ENCODE results near the gene SPTBN1. TPM values are rescaled to one million over a fixed set of nuclear protein-coding genes. Genes with fewer than 3 reads are reported as not detected.

Gene SPTBN1
- total RNA-seq, 1 experiment from 2014 or later = 202 TPM

- Histone ChIP-seq H3K36me3 (ENCODE audit: low read depth, low read length) (no peaks in the 10 kb centered on the region), H3K9me2 (replicated peaks; ENCODE audit: low read length) (no peaks in the 10 kb centered on the region), H2AFZ (ENCODE audit: low read length) (no peak overlapping the region), H3K4me1 (ENCODE audit: insufficient read depth, low read length) (peaks cover 31% of the 10 kb centered on the region), H3K9ac (ENCODE audit: low read length) (no peak overlapping the region), H4K20me1 (ENCODE audit: low read length) (no peaks in the 10 kb centered on the region), H3K4me3 (ENCODE audit: low read length) (no peak overlapping the region), H3K4me2 (ENCODE audit: low read length) (no peak overlapping the region), H3F3A (ENCODE audit: low read length, unreplicated experiment) (no peaks in the 10 kb centered on the region), H3K79me2 (ENCODE audit: low read length) (peaks cover 12% of the 10 kb centered on the region), H3K27me3 (ENCODE audit: low read length) (no peaks in the 10 kb centered on the region), H3K9me3 (ENCODE audit: low read length) (no peaks in the 10 kb centered on the region), H3K27ac (ENCODE audit: low read length) (no peak overlapping the region)
- ChIA-PET POLR2A (ENCODE audit: unreplicated experiment) (no interaction called here), CTCF (no interaction called here)
- DNase-seq (no peak), ATAC-seq (no peak)
- intact Hi-C loops (cut with micrococcal nuclease) = no loop called here
- BruUV-seq (replicated peaks) = no TSS peak
- no peak for TF ChIP-seq CTCF (conservative IDR thresholded peaks at IDR 0.05; ENCODE audit: low read depth, low read length)
- no peak for TF ChIP-seq EZH2phosphoT487 (IDR thresholded peaks at IDR 0.05; ENCODE audit: borderline replicate concordance, low read length)
- no peak for TF ChIP-seq EZH2 (IDR thresholded peaks at IDR 0.05; ENCODE audit: low read length, unreplicated experiment)
These were observed 93.9 kb downstream of the SPTBN1 start for GRCh38 chr2:54549917-54550518.

- BruUV-seq (replicated peaks) = no TSS peak
- Histone ChIP-seq H3K4me3 (ENCODE audit: low read length) (no peak overlapping the region), H3K27ac (ENCODE audit: low read length) (no peak overlapping the region), H4K20me1 (ENCODE audit: low read length) (no peaks in the 10 kb centered on the region), H2AFZ (ENCODE audit: low read length) (no peak overlapping the region), H3K36me3 (ENCODE audit: low read depth, low read length) (no peaks in the 10 kb centered on the region), H3K9me2 (replicated peaks; ENCODE audit: low read length) (no peaks in the 10 kb centered on the region), H3K79me2 (ENCODE audit: low read length) (peaks cover 12% of the 10 kb centered on the region), H3K4me1 (ENCODE audit: insufficient read depth, low read length) (peaks cover 30% of the 10 kb centered on the region), H3K9ac (ENCODE audit: low read length) (no peak overlapping the region), H3K4me2 (ENCODE audit: low read length) (no peak overlapping the region), H3K9me3 (ENCODE audit: low read length) (no peaks in the 10 kb centered on the region), H3F3A (ENCODE audit: low read length, unreplicated experiment) (no peaks in the 10 kb centered on the region), H3K27me3 (ENCODE audit: low read length) (no peaks in the 10 kb centered on the region)
- TF ChIP-seq CTCF (conservative IDR thresholded peaks at IDR 0.05; ENCODE audit: low read depth, low read length) = no peak
- TF ChIP-seq EZH2phosphoT487 (IDR thresholded peaks at IDR 0.05; ENCODE audit: borderline replicate concordance, low read length) = no peak
- TF ChIP-seq EZH2 (IDR thresholded peaks at IDR 0.05; ENCODE audit: low read length, unreplicated experiment) = no peak
- no peak for DNase-seq
- ATAC-seq = no peak
- intact Hi-C loops (cut with micrococcal nuclease) = no loop called here
- CTCF ChIA-PET = no interaction called here
- POLR2A ChIA-PET (ENCODE audit: unreplicated experiment) = no interaction called here
These were observed 94.4 kb downstream of the SPTBN1 start for GRCh38 chr2:54550547-54550946.

GRCh38 chr2:54551123-54551756 is 95.1 kb downstream of the SPTBN1 start:
- POLR2A ChIA-PET (ENCODE audit: unreplicated experiment) = no interaction called here
- Histone ChIP-seq H3K4me3 (ENCODE audit: low read length) (no peak overlapping the region), H3K9me3 (ENCODE audit: low read length) (no peaks in the 10 kb centered on the region), H2AFZ (ENCODE audit: low read length) (no peak overlapping the region), H3K79me2 (ENCODE audit: low read length) (peaks cover 14% of the 10 kb centered on the region), H3K4me2 (ENCODE audit: low read length) (no peak overlapping the region), H3K4me1 (ENCODE audit: insufficient read depth, low read length) (peaks cover 31% of the 10 kb centered on the region), H3K27ac (ENCODE audit: low read length) (no peak overlapping the region), H3K9me2 (replicated peaks; ENCODE audit: low read length) (no peaks in the 10 kb centered on the region), H4K20me1 (ENCODE audit: low read length) (no peaks in the 10 kb centered on the region), H3K27me3 (ENCODE audit: low read length) (no peaks in the 10 kb centered on the region), H3K36me3 (ENCODE audit: low read depth, low read length) (no peaks in the 10 kb centered on the region), H3F3A (ENCODE audit: low read length, unreplicated experiment) (no peaks in the 10 kb centered on the region), H3K9ac (ENCODE audit: low read length) (no peak overlapping the region)
- intact Hi-C loops (cut with micrococcal nuclease) = no loop called here
- DNase-seq (no peak), ATAC-seq (no peak)
- CTCF ChIA-PET = interaction anchor here (0.6 kb wide), 1 partner anchor 153 kb away, joined by 4 read pairs; no protein-coding TSS in a partner anchor
- BruUV-seq (replicated peaks) = no TSS peak
- TF ChIP-seq EZH2 (IDR thresholded peaks at IDR 0.05; ENCODE audit: low read length, unreplicated experiment) (no peak), EZH2phosphoT487 (IDR thresholded peaks at IDR 0.05; ENCODE audit: borderline replicate concordance, low read length) (no peak), CTCF (conservative IDR thresholded peaks at IDR 0.05; ENCODE audit: low read depth, low read length) (no peak)

All from PC-3 (cell line).